Fibroblast of pulmonary artery (primary cell): ENCODE results near the gene MOSPD3.

Experiments used
- DNase-seq: peaks from one replicate; pipeline ENCODE4 v3.0.0-alpha.2; 2010; ENCODE audit warnings: low read depth
- H3K4me3 ChIP-seq: replicated peaks from 2 replicates; pipeline ENCODE4 v1.5.1; 2011; ENCODE audit warnings: low read depth, mild to moderate bottlenecking, control low read depth, low read length, moderate library complexity
- CTCF ChIP-seq: IDR thresholded peaks from 2 replicates; pipeline ENCODE4 v1.5.1; 2011; ENCODE audit warnings: mild to moderate bottlenecking, control low read depth, low read length, inconsistent platforms; ENCODE audit errors: missing control alignments

MOSPD3 gene

GRCh38 chr7:100620804-100621203 lies 8.5 kb downstream of the MOSPD3 start:
- no peak for DNase-seq
- TF ChIP-seq CTCF: no peak
- H3K4me3 ChIP-seq: no peak overlapping the region

- DNase-seq: no peak
- no peak for TF ChIP-seq CTCF
- no peak overlapping the region for H3K4me3 ChIP-seq
Measured at GRCh38 chr7:100621554-100621953, 9.2 kb downstream of the MOSPD3 start.

GRCh38 chr7:100623951-100624824 lies 11.8 kb downstream of the MOSPD3 start:
- no peak for DNase-seq
- H3K4me3 ChIP-seq: no peak overlapping the region
- no peak for TF ChIP-seq CTCF

- no peak for TF ChIP-seq CTCF
- peak overlapping the region; percentile 28 for H3K4me3 ChIP-seq
- DNase-seq: no peak
Measured at GRCh38 chr7:100626055-100626454, 13.7 kb downstream of the MOSPD3 start.

- peak overlapping the region; percentile 28 for H3K4me3 ChIP-seq
- TF ChIP-seq CTCF: no peak
- DNase-seq: peak; percentile 85
Measured at GRCh38 chr7:100626530-100627237, 14.3 kb downstream of the MOSPD3 start.

GRCh38 chr7:100627238-100627549 lies 14.9 kb downstream of the MOSPD3 start:
- no peak for DNase-seq
- no peak for TF ChIP-seq CTCF
- no peak overlapping the region for H3K4me3 ChIP-seq
